ENCODE results near the gene RAB6C.
"Not testable (repeated sequence)": the region's sequence is repeated elsewhere in the genome, so short reads cannot be mapped to it uniquely, and the experiment has no call there.

Gene RAB6C

GRCh38 chr2:129979629-129980155, at the start of gene RAB6C:
Gene RAB6C, plus strand, starts transcription at chr2:129979666. Its CDS starts 450 bp downstream, at chr2:129980116.
- peak; percentile 72 for DNase-seq

- no peak for DNase-seq
Measured at GRCh38 chr2:129930451-129930850, 49.0 kb upstream of the RAB6C start.

GRCh38 chr2:129933387-129933786, 46.1 kb upstream of the RAB6C start:
- DNase-seq: not testable (repeated sequence)

GRCh38 chr2:129934044-129934822, 45.2 kb upstream of the RAB6C start:
- DNase-seq: no peak

- DNase-seq: no peak
Measured at GRCh38 chr2:129935118-129935517, 44.3 kb upstream of the RAB6C start.

GRCh38 chr2:129936334-129936934, 43.0 kb upstream of the RAB6C start:
- DNase-seq: peak; percentile 75

GRCh38 chr2:129938850-129939471, 40.5 kb upstream of the RAB6C start:
- not testable (repeated sequence) for DNase-seq

- DNase-seq: not testable (repeated sequence)
Measured at GRCh38 chr2:129943456-129943855, 36.0 kb upstream of the RAB6C start.

GRCh38 chr2:129945557-129945956, 33.9 kb upstream of the RAB6C start:
- no peak for DNase-seq

GRCh38 chr2:129947712-129948111, 31.8 kb upstream of the RAB6C start:
- DNase-seq: not testable (repeated sequence)

GRCh38 chr2:129956171-129956570, 23.3 kb upstream of the RAB6C start:
- DNase-seq: not testable (repeated sequence)

GRCh38 chr2:129957891-129958290, 21.6 kb upstream of the RAB6C start:
- no peak for DNase-seq

- DNase-seq: not testable (repeated sequence)
Measured at GRCh38 chr2:129958736-129959135, 20.7 kb upstream of the RAB6C start.

GRCh38 chr2:129968605-129969004, 10.9 kb upstream of the RAB6C start:
- not testable (repeated sequence) for DNase-seq

- DNase-seq: no peak
Measured at GRCh38 chr2:129975016-129975774, 4.3 kb upstream of the RAB6C start.

GRCh38 chr2:129976969-129977368, 2.5 kb upstream of the RAB6C start:
- DNase-seq: not testable (repeated sequence)

GRCh38 chr2:129977986-129978385, 1.5 kb upstream of the RAB6C start:
- DNase-seq: no peak

- peak; percentile 48 for DNase-seq
Measured at GRCh38 chr2:129980246-129980645, 780 bp downstream of the RAB6C start.

GRCh38 chr2:129981689-129982088, 2.2 kb downstream of the RAB6C start:
- not testable (repeated sequence) for DNase-seq

GRCh38 chr2:129984426-129984825, 5.0 kb downstream of the RAB6C start:
- DNase-seq: no peak

GRCh38 chr2:129992415-129993006, 13.0 kb downstream of the RAB6C start:
- not testable (repeated sequence) for DNase-seq

- DNase-seq: peak; percentile 15
Measured at GRCh38 chr2:129993151-129993550, 13.7 kb downstream of the RAB6C start.

Data from eye (tissue), 1 donor.